Measurements from ENCODE around the gene WDR45B.

- TF ChIP-seq, protein P1, sequence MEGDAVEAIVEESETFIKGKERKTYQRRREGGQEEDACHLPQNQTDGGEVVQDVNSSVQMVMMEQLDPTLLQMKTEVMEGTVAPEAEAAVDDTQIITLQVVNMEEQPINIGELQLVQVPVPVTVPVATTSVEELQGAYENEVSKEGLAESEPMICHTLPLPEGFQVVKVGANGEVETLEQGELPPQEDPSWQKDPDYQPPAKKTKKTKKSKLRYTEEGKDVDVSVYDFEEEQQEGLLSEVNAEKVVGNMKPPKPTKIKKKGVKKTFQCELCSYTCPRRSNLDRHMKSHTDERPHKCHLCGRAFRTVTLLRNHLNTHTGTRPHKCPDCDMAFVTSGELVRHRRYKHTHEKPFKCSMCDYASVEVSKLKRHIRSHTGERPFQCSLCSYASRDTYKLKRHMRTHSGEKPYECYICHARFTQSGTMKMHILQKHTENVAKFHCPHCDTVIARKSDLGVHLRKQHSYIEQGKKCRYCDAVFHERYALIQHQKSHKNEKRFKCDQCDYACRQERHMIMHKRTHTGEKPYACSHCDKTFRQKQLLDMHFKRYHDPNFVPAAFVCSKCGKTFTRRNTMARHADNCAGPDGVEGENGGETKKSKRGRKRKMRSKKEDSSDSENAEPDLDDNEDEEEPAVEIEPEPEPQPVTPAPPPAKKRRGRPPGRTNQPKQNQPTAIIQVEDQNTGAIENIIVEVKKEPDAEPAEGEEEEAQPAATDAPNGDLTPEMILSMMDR (IDR thresholded peaks at IDR 0.05) = no peak
- no peak for TF ChIP-seq EP300 (IDR thresholded peaks at IDR 0.05)
- TF ChIP-seq POLR2AphosphoS5 (IDR thresholded peaks at IDR 0.05) = no peak
Observed at GRCh38 chr17:82653651-82654528, 5.6 kb upstream of the WDR45B start.

Data from esophagus muscularis mucosa (tissue), 4 donors.